DMS 273 treated with DMSO at 0.1 percent for 48 hours (cell line): Measurements from ENCODE around the gene SLC2A9.
"Not testable (repeated sequence)": the region's sequence is repeated elsewhere in the genome, so short reads cannot be mapped to it uniquely, and the experiment has no call there.

Source experiments
- DNase-seq: peaks from one replicate; lab custom pipeline; 2025; lab: John Stamatoyannopoulos, UW

SLC2A9 gene

GRCh38 chr4:9820343-9820742, 201.0 kb downstream of the SLC2A9 start:
- DNase-seq = no peak

GRCh38 chr4:9816285-9816684, 205.0 kb downstream of the SLC2A9 start:
- DNase-seq = no peak

- no peak for DNase-seq
These were observed 208.6 kb downstream of the SLC2A9 start for GRCh38 chr4:9812501-9813340.

GRCh38 chr4:9811806-9812205, 209.5 kb downstream of the SLC2A9 start:
- no peak for DNase-seq

- DNase-seq = no peak
These were observed 213.2 kb downstream of the SLC2A9 start for GRCh38 chr4:9808077-9808476.

- DNase-seq = no peak
These were observed 216.4 kb downstream of the SLC2A9 start for GRCh38 chr4:9804918-9805317.

GRCh38 chr4:9800848-9801247, 220.4 kb downstream of the SLC2A9 start:
- no peak for DNase-seq

GRCh38 chr4:9796641-9797040, 224.7 kb downstream of the SLC2A9 start:
- DNase-seq = not testable (repeated sequence)

GRCh38 chr4:9792381-9792780, 228.9 kb downstream of the SLC2A9 start:
- DNase-seq = no peak

- DNase-seq = not testable (repeated sequence)
These were observed 235.4 kb downstream of the SLC2A9 start for GRCh38 chr4:9785891-9786290.

GRCh38 chr4:9782136-9782436, 239.2 kb downstream of the SLC2A9 start:
- DNase-seq = no peak

GRCh38 chr4:9781343-9782135, 239.8 kb downstream of the SLC2A9 start, which contains the start of gene DRD5:
DRD5 (plus strand) TSS chr4:9781634; CDS start chr4:9782030, 396 bp downstream.
- DNase-seq = no peak
